ENCODE data around the gene TOMM70. TPM values are rescaled to one million over a fixed set of nuclear protein-coding genes. Genes with fewer than 3 reads are reported as not detected.

The TOMM70 gene
- total and polyA plus RNA-seq, 10 of the 15 experiments (the other 5 are each of a cell fraction or from before 2014, with no cell fraction given): 12.7 to 64.1 (median 41.3) TPM

GRCh38 chr3:100331660-100332059 lies 69.2 kb downstream of the TOMM70 start:
- no peak overlapping the region for H2AFZ ChIP-seq (ENCODE audit: control insufficient read depth, low read depth, low read length)
- no peak overlapping the region for H3K9ac ChIP-seq (ENCODE audit: control insufficient read depth, insufficient read depth, low read length)
- no peak for DNase-seq (ENCODE audit: low read depth, low spot score)
- H3K4me3 ChIP-seq: no peak overlapping the region
- H3K4me1 ChIP-seq (ENCODE audit: control insufficient read depth, insufficient read depth, low read length): peaks cover 8% of the 10 kb centered on the region
- H4K20me1 ChIP-seq (ENCODE audit: control insufficient read depth, insufficient read depth): no peaks in the 10 kb centered on the region
- POLR2A ChIA-PET: interaction anchor here (1.4 kb wide), 1 partner anchor 18 kb away, joined by 3 read pairs; no protein-coding TSS in a partner anchor
- H3K4me2 ChIP-seq (ENCODE audit: control insufficient read depth, insufficient read depth): no peak overlapping the region
- H3K27ac ChIP-seq (ENCODE audit: control insufficient read depth, insufficient read depth): no peak overlapping the region
- CTCF ChIA-PET: interaction anchor here (1.0 to 4.5 kb wide), 4 partner anchors 14 to 258 kb away, joined by 3 to 21 read pairs (median 4); partner anchors contain the start of gene TBC1D23
- no TSS peak for BruUV-seq (replicated peaks)
- WGBS (ENCODE audit: insufficient coverage, insufficient replicate concordance, low lambda C conversion rate, missing lambda C conversion rate): 85% methylated on average over 4 of the region's 4 CpGs
- no peak for ATAC-seq
- no peaks in the 10 kb centered on the region for H3K27me3 ChIP-seq (replicated peaks in 1 of 2; ENCODE audit: control insufficient read depth in 2 of 2, insufficient read depth in 2 of 2, low read length in 1 of 2)
- intact Hi-C loops (cut with micrococcal nuclease; ENCODE audit: unreplicated experiment) (no loop called here), in situ Hi-C loops (cut with MboI) (no loop called here)
- FAIRE-seq: no peak
- no peaks in the 10 kb centered on the region for H3K9me3 ChIP-seq (replicated peaks; ENCODE audit: control insufficient read depth, insufficient read depth, low read length)
- RAD21 ChIA-PET (ENCODE audit: unreplicated experiment): interaction anchor here (1.8 kb wide), 1 partner anchor 15 kb away, joined by 4 read pairs; no protein-coding TSS in a partner anchor
- peaks cover 15% of the 10 kb centered on the region for H3K79me2 ChIP-seq (ENCODE audit: control insufficient read depth, insufficient read depth, low read length)
- SMC1A ChIA-PET (ENCODE audit: uncharacterized antibody, unreplicated experiment): interaction anchor here (0.6 to 5.1 kb wide), 5 partner anchors 9 to 259 kb away, joined by 3 to 26 read pairs (median 3); no protein-coding TSS in a partner anchor
- no peak for TF ChIP-seq CUX1 (IDR thresholded peaks at IDR 0.05; ENCODE audit: insufficient replicate concordance, low read depth, low read length)
- no peak for TF ChIP-seq RELB (IDR thresholded peaks at IDR 0.05; ENCODE audit: low read depth)
- no peak for TF ChIP-seq FOS (IDR thresholded peaks at IDR 0.05; ENCODE audit: borderline replicate concordance, extremely low read depth, insufficient read length)
- no peak for TF ChIP-seq ZZZ3 (IDR thresholded peaks at IDR 0.05; ENCODE audit: control insufficient read depth, insufficient read length, low read depth)
- no peak for TF ChIP-seq ZNF384 (IDR thresholded peaks at IDR 0.05; ENCODE audit: borderline replicate concordance, low read depth, low read length)
- no peak for TF ChIP-seq TBL1XR1 (IDR thresholded peaks at IDR 0.05; ENCODE audit: low read depth, low read length)
- no peak for TF ChIP-seq TCF12 (IDR thresholded peaks at IDR 0.05; ENCODE audit: low read depth, low read length)
- TF ChIP-seq SMAD1 (IDR thresholded peaks at IDR 0.05; ENCODE audit: low read depth, partially characterized antibody): no peak
- TF ChIP-seq CREB1 (IDR thresholded peaks at IDR 0.05; ENCODE audit: low read depth): no peak
- no peaks in the 10 kb centered on the region for H3K36me3 ChIP-seq (ENCODE audit: control insufficient read depth in 2 of 2, insufficient read depth in 2 of 2, low read length in 1 of 2)
